ENCODE measurements around the gene STT3A.

DNA sequence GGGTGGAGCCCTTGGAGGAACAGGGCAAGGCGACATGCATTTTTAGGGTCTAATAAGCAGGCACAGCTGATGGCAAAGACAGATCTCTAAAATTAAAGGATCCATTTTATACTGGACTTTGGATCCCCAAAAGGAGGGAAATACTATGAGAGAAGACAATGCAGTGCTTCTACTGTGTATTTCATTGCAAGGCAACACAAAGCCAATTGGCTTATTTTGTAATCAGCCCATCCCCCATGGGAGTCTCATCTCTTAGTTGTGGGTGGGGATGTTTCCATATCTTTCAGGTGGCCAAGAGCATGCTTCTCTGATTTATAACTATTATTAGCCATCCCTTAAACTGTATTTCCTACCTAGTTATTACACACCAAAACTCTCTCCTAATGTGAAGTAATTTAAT, 41.9 kb upstream of the STT3A start:
- TF ChIP-seq, protein P1, sequence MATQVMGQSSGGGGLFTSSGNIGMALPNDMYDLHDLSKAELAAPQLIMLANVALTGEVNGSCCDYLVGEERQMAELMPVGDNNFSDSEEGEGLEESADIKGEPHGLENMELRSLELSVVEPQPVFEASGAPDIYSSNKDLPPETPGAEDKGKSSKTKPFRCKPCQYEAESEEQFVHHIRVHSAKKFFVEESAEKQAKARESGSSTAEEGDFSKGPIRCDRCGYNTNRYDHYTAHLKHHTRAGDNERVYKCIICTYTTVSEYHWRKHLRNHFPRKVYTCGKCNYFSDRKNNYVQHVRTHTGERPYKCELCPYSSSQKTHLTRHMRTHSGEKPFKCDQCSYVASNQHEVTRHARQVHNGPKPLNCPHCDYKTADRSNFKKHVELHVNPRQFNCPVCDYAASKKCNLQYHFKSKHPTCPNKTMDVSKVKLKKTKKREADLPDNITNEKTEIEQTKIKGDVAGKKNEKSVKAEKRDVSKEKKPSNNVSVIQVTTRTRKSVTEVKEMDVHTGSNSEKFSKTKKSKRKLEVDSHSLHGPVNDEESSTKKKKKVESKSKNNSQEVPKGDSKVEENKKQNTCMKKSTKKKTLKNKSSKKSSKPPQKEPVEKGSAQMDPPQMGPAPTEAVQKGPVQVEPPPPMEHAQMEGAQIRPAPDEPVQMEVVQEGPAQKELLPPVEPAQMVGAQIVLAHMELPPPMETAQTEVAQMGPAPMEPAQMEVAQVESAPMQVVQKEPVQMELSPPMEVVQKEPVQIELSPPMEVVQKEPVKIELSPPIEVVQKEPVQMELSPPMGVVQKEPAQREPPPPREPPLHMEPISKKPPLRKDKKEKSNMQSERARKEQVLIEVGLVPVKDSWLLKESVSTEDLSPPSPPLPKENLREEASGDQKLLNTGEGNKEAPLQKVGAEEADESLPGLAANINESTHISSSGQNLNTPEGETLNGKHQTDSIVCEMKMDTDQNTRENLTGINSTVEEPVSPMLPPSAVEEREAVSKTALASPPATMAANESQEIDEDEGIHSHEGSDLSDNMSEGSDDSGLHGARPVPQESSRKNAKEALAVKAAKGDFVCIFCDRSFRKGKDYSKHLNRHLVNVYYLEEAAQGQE (IDR thresholded peaks at IDR 0.05; ENCODE audit: unreplicated experiment), result no peak
- TF ChIP-seq, protein P2, sequence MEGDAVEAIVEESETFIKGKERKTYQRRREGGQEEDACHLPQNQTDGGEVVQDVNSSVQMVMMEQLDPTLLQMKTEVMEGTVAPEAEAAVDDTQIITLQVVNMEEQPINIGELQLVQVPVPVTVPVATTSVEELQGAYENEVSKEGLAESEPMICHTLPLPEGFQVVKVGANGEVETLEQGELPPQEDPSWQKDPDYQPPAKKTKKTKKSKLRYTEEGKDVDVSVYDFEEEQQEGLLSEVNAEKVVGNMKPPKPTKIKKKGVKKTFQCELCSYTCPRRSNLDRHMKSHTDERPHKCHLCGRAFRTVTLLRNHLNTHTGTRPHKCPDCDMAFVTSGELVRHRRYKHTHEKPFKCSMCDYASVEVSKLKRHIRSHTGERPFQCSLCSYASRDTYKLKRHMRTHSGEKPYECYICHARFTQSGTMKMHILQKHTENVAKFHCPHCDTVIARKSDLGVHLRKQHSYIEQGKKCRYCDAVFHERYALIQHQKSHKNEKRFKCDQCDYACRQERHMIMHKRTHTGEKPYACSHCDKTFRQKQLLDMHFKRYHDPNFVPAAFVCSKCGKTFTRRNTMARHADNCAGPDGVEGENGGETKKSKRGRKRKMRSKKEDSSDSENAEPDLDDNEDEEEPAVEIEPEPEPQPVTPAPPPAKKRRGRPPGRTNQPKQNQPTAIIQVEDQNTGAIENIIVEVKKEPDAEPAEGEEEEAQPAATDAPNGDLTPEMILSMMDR (conservative IDR thresholded peaks at IDR 0.05; ENCODE audit: low read depth in 2 of 2), result no peak
- TF ChIP-seq POLR2AphosphoS5 (IDR thresholded peaks at IDR 0.05; ENCODE audit: low read depth) (no peak), EZH2 (IDR thresholded peaks at IDR 0.05; ENCODE audit: low read depth, unreplicated experiment) (no peak), CREB1 (CRISPR knock-in tag; IDR thresholded peaks at IDR 0.05; ENCODE audit: low read depth) (no peak), NANOG (IDR thresholded peaks at IDR 0.05; ENCODE audit: borderline replicate concordance) (no peak), EZH2phosphoT487 (IDR thresholded peaks at IDR 0.05; ENCODE audit: unreplicated experiment) (no peak)

Measured in GM23338 (cell line).